Stimulated activated CD4-positive, alpha-beta T cell treated with anti-CD3 and anti-CD28 coated beads, Interleukin-12 subunit alpha, Interleukin-12 subunit beta, amount 100 ng/mL, for 24 hours (primary cell): ENCODE measurements around the gene ACIN1.
"Not testable (repeated sequence)": the region's sequence is repeated elsewhere in the genome, so short reads cannot be mapped to it uniquely, and the experiment has no call there.

ENCODE experiments used
- DNase-seq, 2 experiments: peaks; one replicate each; pipeline ENCODE4 v3.0.0-alpha.2; 2020; ENCODE audit warnings: low read depth in 2 of 2

The ACIN1 gene

DNA sequence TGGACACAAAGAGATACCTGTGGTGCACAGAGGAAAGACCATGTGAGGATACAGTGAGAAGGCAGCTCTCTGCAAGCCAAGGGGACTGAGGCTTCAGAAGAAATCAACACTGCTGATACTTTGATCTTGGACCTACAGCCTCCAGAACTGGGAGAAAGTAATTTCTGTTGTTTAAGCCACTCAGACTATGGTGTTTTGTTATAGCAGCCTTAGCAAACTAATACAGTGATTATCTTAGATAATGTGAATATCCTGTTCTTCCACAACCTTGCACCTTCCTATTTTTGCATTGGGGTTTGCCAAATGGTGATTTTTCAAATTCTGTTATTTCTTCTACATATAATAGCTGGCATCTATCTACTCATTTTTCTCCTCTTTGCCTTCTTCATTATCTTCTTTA lies 76.8 kb downstream of the ACIN1 start:
- no peak for DNase-seq

GRCh38 chr14:23017091-23017490 lies 77.8 kb downstream of the ACIN1 start:
- no peak for DNase-seq

- DNase-seq: no peak
Observed at GRCh38 chr14:23015618-23016017, 79.3 kb downstream of the ACIN1 start.

GRCh38 chr14:23013749-23014054 lies 81.2 kb downstream of the ACIN1 start:
- not testable (repeated sequence) for DNase-seq

- DNase-seq: no peak
Observed at GRCh38 chr14:23013054-23013748, 81.7 kb downstream of the ACIN1 start.

DNA sequence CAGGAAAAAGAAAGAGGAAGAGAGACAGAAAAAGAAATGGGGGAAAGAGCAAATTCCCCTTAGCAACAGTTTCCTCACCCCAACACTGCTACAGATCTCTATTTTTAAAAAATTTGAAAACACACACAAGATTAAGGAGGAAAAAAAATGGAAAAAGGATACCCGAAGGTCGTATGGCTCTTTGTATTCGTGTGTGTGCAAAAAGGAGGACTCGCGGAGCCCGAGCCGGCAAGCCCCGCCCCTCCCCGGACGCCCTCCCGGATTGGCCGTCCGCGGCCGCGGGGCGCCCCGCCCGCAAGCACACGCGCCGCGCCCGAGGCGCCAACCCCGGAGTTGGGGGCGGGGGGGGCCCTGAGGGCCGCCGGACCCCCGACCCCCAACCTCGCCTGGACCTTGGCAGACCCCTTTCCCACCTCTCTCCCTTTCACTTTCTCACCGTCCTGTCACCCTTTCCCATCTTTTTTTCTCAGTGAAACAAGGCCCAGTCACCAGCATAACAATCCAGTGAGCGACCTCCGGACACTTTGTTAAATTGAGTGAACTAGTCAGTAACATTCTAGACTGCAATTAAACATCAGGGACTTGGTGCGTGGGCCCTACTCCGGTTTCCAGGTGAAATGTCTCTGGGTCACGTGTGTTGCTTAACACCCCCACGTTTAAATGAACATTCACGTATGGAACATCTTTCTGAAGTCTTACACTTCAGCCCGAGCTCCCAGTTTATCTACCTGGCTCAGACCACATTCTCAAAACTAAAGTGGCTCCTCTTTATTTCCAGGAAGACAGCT lies 84.8 kb downstream of the ACIN1 start, which contains the start of gene C14orf93:
C14orf93 (minus strand) TSS at position 205 of the 788 bp plus-strand sequence. CDS start 11,120 bp downstream, outside the sequence.
- peak; percentile 50 to 81 for DNase-seq

DNA sequence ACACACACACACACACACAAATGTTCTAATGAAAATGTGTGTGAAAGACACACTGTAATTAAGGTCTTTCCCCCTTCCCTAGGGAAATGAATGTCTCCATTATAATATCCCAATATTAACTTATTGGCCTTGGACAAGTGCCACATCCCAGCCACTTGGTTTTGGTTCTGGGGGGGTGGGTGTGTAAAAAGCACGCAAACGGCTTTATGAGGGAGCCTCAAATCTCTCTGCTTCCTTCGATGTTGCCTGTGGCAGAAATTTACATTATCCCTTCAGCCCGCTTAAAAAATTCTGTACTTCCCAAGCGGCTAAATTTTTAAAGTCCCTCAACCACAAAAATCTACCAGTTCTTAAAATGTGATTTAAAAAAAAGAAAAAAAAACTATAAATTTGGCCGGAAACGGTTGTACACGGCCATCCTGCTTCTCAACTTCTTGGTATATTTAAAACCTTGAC lies 85.4 kb downstream of the ACIN1 start:
- DNase-seq: no peak

- no peak for DNase-seq
Observed at GRCh38 chr14:23008831-23009230, 86.1 kb downstream of the ACIN1 start.
